GM18858 (cell line): ENCODE measurements around the gene TEAD1.
"Not testable (repeated sequence)": the region's sequence is repeated elsewhere in the genome, so short reads cannot be mapped to it uniquely, and the experiment has no call there.

ENCODE experiments used
- ATAC-seq: cut with Tn5 transposase; IDR thresholded peaks from one replicate; pipeline ENCODE4 v1.9.1; 2021; ENCODE audit not compliant: unreplicated experiment

The TEAD1 gene

GRCh38 chr11:12733091-12733490 is 58.9 kb downstream of the TEAD1 start:
- no peak for ATAC-seq

GRCh38 chr11:12734625-12735024 is 60.4 kb downstream of the TEAD1 start:
- no peak for ATAC-seq

- ATAC-seq, result no peak
These were observed 61.0 kb downstream of the TEAD1 start for GRCh38 chr11:12735262-12735661.

GRCh38 chr11:12737024-12737423 is 62.8 kb downstream of the TEAD1 start:
- ATAC-seq, result no peak

- no peak for ATAC-seq
These were observed 67.5 kb downstream of the TEAD1 start for GRCh38 chr11:12741671-12742216.

GRCh38 chr11:12743834-12744449 is 69.7 kb downstream of the TEAD1 start:
- ATAC-seq, result no peak

GRCh38 chr11:12744826-12745502 is 70.7 kb downstream of the TEAD1 start:
- no peak for ATAC-seq

GRCh38 chr11:12745787-12746186 is 71.6 kb downstream of the TEAD1 start:
- ATAC-seq, result no peak

GRCh38 chr11:12746593-12747097 is 72.4 kb downstream of the TEAD1 start:
- no peak for ATAC-seq

GRCh38 chr11:12748561-12748960 is 74.3 kb downstream of the TEAD1 start:
- ATAC-seq, result no peak

- ATAC-seq, result no peak
These were observed 75.2 kb downstream of the TEAD1 start for GRCh38 chr11:12749442-12749841.

GRCh38 chr11:12750181-12750580 is 76.0 kb downstream of the TEAD1 start:
- ATAC-seq, result no peak

- no peak for ATAC-seq
These were observed 78.8 kb downstream of the TEAD1 start for GRCh38 chr11:12752868-12753524.

- no peak for ATAC-seq
These were observed 79.8 kb downstream of the TEAD1 start for GRCh38 chr11:12754021-12754420.

- ATAC-seq, result no peak
These were observed 80.5 kb downstream of the TEAD1 start for GRCh38 chr11:12754582-12755234.

- no peak for ATAC-seq
These were observed 81.6 kb downstream of the TEAD1 start for GRCh38 chr11:12755510-12756453.

GRCh38 chr11:12756454-12756806 is 82.2 kb downstream of the TEAD1 start:
- ATAC-seq, result no peak

GRCh38 chr11:12756867-12757266 is 82.6 kb downstream of the TEAD1 start:
- ATAC-seq, result no peak

GRCh38 chr11:12757416-12757815 is 83.2 kb downstream of the TEAD1 start:
- no peak for ATAC-seq

- ATAC-seq, result not testable (repeated sequence)
These were observed 83.9 kb downstream of the TEAD1 start for GRCh38 chr11:12758117-12758516.
